Omental fat pad (tissue), 4 donors: ENCODE results near the gene PRTFDC1. TPM values are rescaled to one million over a fixed set of nuclear protein-coding genes. Genes with fewer than 3 reads are reported as not detected.

ENCODE experiments used
- ATAC-seq: fragments of 150-250 bp; one replicate; pipeline ENCODE4 v1.9.1; 2016; ENCODE audit warnings: mild to moderate bottlenecking, moderate library complexity; ENCODE audit not compliant: low FRiP score
- DNase-seq: peaks from one replicate; pipeline ENCODE4 v3.0.0-alpha.2; 2019; ENCODE audit warnings: low spot score
- total RNA-seq, 4 donors: library from RNA; depleted of rRNA; stranded (reverse); fragments of >200 nt; gene quantifications; one replicate each; pipeline ENCODE4 v1.1.0, GENCODE V29; 2016
- TF ChIP-seq, protein P1 (sequence below), 3 donors: fragments of 450-650 bp; IDR thresholded peaks; one replicate each; pipeline ENCODE4 v1.5.1; 2016 to 2017; ENCODE audit warnings: antibody characterized with exemption in 3 of 3, mild to moderate bottlenecking in 3 of 3, moderate library complexity in 2 of 3

The PRTFDC1 gene
- total RNA-seq, 4 donors from 2014 or later, result 1.4 to 5.4 (median 2.5) TPM

DNA sequence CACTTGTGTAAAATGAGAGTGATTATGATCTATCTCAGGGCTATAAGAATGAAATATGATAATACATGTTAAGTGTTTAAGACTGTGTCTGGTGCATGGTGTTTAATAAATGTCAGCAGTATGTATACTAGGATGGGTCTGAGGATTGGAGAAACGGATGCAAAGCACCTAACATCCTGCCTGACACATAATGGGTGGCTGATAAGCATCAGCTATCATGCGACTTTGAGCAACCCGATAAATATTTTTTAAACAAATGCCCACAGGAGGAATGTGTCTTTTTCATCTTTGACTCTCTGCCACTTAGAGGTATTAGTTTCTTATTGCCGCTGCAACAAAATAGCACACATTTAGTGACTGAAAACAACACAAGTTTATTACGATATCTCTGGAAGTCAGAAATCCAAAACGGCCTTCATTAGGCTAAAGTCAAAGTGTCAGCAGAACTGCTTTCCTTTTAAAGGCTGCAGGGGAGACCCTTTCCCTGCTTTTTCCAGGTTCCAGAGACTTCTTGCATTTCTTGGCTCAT lies 135.5 kb downstream of the PRTFDC1 start:
- DNase-seq (no peak), ATAC-seq (no peak)
- TF ChIP-seq, protein P1, sequence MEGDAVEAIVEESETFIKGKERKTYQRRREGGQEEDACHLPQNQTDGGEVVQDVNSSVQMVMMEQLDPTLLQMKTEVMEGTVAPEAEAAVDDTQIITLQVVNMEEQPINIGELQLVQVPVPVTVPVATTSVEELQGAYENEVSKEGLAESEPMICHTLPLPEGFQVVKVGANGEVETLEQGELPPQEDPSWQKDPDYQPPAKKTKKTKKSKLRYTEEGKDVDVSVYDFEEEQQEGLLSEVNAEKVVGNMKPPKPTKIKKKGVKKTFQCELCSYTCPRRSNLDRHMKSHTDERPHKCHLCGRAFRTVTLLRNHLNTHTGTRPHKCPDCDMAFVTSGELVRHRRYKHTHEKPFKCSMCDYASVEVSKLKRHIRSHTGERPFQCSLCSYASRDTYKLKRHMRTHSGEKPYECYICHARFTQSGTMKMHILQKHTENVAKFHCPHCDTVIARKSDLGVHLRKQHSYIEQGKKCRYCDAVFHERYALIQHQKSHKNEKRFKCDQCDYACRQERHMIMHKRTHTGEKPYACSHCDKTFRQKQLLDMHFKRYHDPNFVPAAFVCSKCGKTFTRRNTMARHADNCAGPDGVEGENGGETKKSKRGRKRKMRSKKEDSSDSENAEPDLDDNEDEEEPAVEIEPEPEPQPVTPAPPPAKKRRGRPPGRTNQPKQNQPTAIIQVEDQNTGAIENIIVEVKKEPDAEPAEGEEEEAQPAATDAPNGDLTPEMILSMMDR (IDR thresholded peaks at IDR 0.05), result no peak

DNA sequence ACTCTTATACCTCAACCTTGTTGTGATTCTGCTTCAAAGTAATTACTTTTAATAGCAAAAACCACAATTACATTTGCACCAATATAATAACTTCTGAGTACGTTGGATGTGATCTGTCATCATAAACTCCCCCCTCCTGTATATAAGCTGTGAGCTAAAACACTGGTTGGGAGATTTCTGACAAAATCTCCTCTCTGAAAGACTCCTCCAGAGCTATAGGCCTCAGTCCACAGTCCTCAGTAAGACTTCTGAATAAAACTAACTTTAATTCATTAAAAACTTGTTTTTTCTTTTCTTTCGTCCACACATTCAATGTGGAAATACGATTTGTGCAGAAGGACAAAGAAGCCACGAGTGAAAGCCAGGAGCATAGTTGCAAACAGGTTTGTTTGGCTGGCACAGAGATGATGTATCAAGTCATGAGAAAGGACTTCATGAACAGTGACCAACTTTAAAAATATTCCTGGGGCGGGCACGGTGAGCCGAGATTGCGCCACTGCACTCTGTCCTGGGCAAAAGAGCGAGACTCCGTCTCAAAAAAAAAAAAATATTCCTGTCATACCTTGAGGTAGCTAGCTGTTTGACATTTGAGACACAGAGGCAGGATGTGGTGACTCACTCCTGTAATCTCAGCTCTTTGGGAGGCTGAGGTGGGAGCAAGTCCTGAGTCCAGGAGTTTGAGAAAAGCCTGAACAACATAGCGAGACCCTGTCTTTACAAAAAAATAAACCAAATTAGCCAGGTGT lies 137.7 kb downstream of the PRTFDC1 start:
- no peak for ATAC-seq
- TF ChIP-seq, protein P1 (IDR thresholded peaks at IDR 0.05), result no peak
- DNase-seq, result no peak

DNA sequence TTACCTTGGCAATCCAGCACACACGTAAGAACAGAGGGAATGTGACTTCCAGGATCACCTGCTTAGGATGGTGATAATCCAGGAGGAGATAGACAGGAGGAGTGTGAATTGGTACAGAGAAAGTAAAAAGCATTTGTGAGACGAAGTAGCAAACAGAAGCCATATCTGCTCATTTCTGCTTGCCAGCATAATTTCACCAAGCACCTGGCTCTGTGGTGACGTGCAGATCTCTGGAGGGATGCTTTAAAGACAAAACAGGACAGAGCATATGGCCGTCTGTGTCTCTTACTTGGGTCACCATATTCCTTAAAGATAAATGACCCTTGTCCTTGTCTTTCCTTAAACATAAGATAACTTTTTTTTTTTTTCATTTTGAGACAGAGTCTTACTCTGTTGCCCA lies 138.6 kb downstream of the PRTFDC1 start:
- ATAC-seq (no peak), DNase-seq (no peak)
- TF ChIP-seq, protein P1 (IDR thresholded peaks at IDR 0.05), result no peak

DNA sequence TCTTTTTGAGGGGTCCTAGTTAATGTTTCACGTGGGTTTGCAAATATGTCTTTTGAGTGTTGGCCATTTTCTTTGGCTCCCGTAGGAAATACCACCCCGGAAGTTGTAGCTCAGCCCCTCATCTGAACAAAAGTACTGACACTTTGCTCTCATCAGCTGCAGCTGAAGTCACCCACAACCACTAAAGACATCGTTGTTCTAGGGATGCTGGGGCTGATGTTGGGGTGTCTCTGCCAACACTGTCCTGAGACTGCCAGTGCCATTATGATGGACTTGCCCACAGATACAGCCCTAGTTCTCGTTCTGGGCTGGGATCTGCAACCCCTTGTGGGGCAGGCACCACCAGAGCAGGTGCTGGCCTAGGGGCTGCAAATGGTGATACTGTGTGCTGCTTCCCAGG lies 146.1 kb downstream of the PRTFDC1 start:
- TF ChIP-seq, protein P1 (IDR thresholded peaks at IDR 0.05), result no peak
- ATAC-seq, result no peak

DNA sequence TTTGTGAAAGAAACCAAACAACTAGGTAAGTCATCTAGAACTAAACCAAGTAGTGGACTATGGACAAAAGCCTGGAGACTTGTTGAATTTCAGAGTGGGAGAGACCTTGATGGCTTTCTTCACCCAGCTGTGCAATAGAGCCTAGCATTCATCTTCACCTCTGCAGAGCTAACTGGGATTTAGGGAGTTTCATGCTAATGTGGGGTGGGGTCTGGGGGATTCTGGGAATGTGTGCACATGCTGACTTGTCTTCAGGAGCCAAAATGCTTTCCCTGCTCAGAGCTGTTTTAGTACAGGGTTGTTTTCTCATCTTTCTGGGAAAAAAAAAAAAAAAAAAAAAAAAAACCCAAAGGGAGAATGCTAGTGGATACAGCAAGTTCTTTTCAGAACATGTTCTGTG lies 147.4 kb downstream of the PRTFDC1 start:
- no peak for ATAC-seq
- TF ChIP-seq, protein P1 (IDR thresholded peaks at IDR 0.05), result no peak
- no peak for DNase-seq

More for the DNA sequence above, 146.1 kb downstream of the PRTFDC1 start:
- no peak for DNase-seq

DNA sequence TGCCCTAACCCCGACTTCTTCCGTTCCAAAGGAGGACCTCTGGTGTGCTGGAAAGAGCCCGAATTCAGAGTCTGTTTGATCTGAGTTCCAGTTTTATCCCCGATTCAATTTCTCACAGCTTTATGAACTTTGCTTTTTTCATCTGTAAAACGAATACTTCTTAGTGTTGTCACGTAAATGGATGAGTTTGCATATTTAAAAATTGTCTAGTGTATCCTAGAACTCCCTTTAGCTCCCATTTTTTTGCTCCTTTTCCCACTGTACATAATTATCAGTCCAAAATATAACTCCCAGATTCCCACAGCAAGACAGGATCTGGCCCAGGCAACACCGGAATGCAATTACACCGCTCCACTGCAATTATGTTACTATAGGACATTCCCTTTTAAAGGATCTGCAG lies 148.0 kb downstream of the PRTFDC1 start:
- DNase-seq (no peak), ATAC-seq (no peak)
- TF ChIP-seq, protein P1 (IDR thresholded peaks at IDR 0.05), result no peak

DNA sequence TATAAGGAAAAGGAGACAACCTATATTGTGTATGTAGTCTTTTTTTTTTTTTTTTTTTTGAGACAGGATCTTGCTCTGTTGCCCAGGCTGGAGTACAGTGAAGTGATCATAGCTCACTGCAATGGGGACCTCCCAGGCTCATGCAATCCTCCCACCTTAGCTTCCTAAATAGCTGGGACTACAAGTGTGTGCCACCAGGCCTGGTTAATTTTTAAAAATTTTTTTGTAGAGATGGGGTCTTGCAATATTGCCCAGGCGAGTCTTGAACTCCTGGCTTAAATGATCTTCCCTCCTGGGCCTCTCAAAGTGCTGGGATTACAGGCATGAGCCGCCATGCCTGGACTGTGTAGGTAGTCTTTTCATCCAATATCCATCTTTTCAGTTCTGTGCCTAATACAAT lies 150.0 kb downstream of the PRTFDC1 start:
- TF ChIP-seq, protein P1 (IDR thresholded peaks at IDR 0.05), result no peak
- DNase-seq (no peak), ATAC-seq (no peak)
